HG02610 (cell line): ENCODE results near the gene DNAJC22.
"Not testable (repeated sequence)": the region's sequence is repeated elsewhere in the genome, so short reads cannot be mapped to it uniquely, and the experiment has no call there.

Experiments
- ATAC-seq: cut with Tn5 transposase; IDR thresholded peaks from one replicate; pipeline ENCODE4 v1.9.1; 2021; ENCODE audit warnings: mild to moderate bottlenecking, moderate library complexity; ENCODE audit not compliant: unreplicated experiment

DNAJC22 gene

DNA sequence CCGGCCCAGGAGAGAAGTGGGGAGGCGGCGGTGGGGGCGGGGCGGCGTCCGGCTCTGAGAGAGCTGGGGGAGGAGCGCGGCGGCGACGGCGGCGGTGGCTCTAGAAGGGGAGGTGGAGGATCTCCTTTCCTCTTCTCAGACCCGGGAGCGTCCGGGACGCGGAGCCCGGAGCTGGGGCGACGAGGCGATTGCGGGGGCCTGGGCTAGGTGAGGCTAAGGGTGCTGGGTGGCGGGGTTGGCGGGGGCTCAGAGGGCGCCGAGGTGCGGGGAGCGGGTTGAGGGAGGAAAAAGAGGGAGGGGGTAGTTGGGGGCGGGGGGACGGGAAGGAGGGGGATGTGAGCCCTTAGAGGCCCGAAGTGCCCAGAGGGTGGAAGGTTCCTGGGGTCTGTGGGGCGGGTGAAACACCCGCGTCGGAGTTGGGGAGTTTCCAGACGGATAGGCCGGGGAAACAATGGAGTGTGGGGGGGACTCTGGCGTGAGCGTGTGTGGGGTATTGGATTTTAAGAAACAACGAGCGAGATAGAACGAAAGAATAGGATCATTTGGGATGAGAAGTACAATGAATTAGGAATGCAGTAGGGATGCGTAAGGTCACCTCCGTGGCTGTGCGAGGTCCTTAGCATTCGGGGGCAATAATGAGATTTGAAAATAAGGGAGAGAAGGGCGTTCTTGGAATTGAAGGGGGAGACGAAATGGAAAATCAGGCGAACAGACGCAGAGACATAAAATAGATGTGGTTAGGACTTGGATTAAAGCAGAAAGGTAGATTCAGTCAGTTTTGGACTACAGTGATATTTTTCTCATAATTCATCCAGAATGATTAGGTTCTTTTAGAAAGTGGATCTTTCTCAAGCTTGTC lies 20.9 kb downstream of the DNAJC22 start, which contains the start of gene SPATS2:
TSS of gene SPATS2 (plus strand) at position 82 of the 859 bp plus-strand sequence. CDS start 93,551 bp downstream, outside the sequence.
- ATAC-seq = no peak

DNA sequence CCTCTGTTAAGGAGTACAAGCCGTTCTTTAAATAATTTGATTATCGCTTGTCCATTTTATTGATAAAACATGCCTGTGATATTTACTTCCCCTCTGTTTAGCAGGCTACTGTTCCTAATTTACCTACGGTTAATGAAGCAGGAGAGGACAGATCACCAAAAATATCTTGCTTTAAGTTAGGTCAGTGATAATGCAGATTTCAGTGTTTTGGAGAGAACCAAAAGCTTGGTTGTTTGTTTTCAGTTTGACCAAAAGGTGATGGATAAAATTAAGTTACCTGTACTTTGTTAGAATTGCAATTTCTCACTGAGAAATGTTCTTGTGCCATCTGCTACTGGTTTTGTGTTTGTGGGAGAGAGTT lies 21.5 kb downstream of the DNAJC22 start:
- no peak for ATAC-seq

DNA sequence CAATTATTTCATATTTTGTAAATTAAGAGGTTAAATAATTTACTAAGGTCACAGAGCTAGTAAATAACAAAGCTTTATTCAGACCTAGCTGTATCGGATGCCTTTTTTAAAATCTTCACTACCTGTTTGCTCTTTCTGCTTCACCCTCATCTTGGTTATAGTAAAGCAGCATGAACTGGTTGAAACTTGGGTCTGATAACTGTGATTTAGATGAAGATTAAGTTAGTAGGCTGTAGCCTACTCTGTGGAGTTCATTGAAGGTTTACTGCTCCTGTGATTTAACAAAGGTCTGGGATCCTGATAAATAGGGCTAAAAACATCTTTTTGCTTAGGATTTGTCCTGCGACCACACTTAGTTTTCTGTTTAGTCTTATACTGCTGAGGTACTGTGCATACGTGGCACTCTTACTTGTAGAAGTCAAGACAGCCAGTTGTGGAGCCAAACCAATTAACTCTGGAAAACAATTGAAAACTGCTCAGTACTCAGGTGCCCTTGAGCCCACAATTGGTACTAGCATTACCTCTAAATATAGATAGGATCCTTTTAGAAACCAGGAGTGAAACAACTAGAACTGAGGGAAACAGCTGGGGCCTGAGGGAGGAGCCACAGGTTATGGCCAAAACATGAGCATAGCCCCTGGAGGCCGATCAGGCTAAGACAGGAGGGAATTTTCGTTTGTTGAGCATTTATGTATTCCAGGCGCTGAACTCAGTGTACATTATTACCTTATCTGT lies 22.9 kb downstream of the DNAJC22 start:
- ATAC-seq = peak; percentile 45

DNA sequence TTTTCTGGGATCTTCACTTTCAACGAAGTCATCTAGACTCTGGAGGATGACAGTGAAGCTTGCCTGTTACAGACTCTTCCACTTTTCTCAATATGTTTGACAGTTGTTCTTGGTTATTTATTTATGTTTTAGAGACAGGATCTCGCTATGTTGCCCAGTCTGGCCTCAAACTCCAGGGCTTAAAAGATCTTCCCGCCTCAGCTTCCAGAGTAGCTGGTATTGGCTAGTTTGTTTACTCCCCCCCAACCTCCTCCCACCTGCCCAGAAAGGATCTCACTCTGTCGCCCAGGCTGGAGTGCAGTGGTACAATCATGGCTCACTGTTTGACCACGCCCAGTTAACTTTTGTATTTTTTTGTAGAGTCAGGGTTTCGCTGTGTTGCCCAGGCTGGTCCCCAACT lies 23.9 kb downstream of the DNAJC22 start:
- no peak for ATAC-seq

DNA sequence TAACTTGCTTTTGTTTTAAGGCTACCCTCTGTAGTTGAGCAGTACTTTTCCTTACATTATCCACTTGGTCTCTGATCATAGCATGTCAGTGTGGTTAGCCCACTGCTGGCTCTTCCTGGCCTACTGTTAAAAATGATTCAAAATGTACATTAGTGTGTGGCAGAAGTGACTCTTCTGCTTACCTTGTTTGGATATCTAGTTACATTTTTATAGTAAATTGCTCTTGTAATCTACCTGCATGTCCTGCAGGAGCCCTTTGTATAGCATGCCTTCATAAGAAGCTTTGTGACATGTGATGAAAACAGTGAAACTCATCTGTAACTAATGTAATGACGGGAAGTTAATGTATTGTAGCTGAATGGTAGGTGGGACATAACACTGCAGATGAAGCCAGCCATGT lies 28.7 kb downstream of the DNAJC22 start:
- no peak for ATAC-seq

DNA sequence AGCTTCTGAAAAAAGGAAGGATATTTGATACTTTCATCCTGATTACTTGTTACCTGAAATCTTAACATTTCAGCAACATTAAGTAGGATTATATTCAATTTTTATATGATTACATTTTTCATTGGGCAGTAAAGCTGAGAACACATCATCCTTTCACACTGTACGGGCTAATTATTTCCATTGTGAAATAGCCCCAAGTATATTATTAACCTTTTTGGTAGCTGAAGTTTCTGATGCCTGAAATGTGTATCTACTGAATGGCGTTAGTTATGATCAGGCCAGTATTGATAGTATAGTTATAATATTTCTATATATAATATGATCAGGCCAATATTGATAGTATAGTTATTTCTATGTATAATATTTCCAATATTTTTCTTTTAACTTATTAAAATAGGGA lies 30.7 kb downstream of the DNAJC22 start:
- ATAC-seq = no peak

DNA sequence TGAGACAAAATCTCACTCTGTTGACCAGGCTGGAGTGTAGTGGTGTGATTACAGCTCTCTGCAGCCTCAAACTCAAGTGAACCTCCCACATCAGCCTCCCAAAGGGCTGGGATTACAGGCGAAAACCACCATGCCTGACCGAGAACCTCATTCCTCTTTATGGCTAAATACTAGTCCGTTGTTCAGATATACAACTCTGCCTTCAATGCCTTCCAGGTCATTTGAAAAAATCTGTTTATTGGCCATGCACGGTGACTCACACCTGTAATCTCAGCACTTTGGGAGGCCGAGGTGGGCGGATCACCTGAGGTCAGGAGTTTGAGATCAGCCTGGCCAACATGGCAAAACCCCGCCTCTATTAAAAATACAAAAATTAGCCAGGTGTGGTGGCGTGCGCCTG lies 33.5 kb downstream of the DNAJC22 start:
- ATAC-seq = not testable (repeated sequence)

DNA sequence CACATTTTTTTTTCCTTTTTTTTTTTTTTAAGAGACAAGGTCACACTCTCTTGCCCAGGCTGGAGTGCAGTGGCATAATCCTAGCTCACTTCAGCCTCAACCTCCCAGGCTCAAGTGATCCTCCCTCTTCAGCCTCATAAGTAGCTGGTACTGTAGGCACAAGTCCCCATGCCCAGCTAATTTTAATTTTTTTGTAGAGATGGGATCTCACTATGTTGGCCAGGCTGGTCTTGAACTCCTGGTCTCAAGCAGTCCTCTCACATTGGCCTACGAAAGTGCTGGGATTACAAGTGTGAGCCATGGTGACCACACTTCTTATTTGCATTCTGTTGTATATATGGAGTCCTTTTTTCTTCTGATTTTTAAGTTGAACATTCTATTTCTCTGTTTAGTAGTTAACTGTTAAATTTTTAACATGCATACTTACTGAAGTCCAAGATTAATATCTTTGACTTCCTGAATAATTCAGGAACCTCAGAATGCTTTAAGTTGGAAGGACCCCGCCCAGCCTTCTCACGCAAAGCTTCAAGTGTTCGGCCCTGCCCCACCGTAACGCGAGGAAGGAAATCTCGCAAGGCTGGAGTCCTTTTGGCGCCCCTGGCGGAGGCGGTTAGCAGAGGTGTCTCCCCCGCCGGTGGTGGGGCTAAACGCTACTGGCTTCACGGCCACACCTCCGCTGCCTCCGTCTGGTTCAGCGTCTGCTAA lies 42.1 kb downstream of the DNAJC22 start:
- no peak for ATAC-seq

DNA sequence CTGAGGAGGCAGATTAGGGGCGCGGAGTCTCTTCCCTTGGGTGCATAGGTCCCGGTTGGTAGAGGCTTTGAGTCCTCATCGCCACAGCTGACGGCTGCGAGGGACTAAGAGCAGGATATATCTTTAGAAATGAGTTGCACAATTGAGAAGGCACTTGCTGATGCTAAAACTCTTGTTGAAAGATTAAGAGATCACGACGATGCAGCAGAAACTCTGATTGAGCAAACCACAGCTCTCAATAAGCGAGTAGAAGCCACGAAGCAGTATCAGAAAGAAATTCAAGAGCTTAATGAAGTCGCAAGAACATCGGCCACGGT lies 42.7 kb downstream of the DNAJC22 start:
- ATAC-seq = no peak

DNA sequence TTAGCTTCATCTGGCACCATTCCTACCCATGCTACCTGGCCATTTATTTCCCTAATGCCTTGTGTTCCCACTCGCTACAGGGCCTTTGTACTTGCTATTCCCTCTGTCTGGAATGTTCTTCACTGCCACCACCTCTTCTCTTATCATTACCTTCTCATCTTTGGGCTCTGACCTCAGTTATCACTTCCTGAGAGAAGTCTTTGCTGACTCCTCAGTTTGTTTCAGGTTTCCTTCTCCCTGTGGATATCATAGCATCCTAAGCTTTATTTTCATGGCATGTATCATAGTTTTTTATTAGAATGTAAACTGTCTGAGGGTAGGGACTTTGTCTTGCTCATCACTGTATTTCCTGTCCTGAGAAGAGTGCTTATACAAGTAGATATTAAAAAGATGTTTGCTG lies 50.3 kb downstream of the DNAJC22 start:
- ATAC-seq = no peak

DNA sequence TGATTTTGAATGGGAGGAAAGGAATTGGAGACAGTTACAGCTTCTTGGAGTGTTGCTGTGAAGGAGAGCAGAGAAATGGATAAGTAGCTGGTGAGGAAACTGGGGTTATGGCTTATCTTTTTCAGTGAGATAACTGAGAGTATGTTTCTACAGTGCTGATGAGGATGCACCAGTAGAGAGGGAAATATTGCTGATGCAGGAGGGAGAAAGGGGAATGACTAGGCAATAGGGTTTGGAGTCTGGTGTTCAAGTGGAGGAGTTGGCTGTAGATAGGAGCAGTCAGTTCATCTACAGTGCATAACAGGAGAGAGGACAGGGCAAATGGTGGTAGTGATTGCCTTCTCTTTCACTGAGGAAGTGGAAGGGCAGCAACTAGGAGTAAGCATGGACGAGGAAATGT lies 53.6 kb downstream of the DNAJC22 start:
- ATAC-seq = no peak
